ENCODE results near the gene RNF220. TPM values are rescaled to one million over a fixed set of nuclear protein-coding genes. Genes with fewer than 3 reads are reported as not detected.

Gene RNF220
- total RNA-seq, 1 experiment from 2014 or later, result 128 TPM

GRCh38 chr1:44497422-44498170, 92.5 kb downstream of the RNF220 start (continued):
- no peak for TF ChIP-seq ATF6 (CRISPR knock-in tag; IDR thresholded peaks at IDR 0.05)
- no peak for TF ChIP-seq E2F4 (CRISPR knock-in tag; IDR thresholded peaks at IDR 0.05; ENCODE audit: borderline replicate concordance, low read depth)
- TF ChIP-seq AR (CRISPR knock-in tag; IDR thresholded peaks at IDR 0.05), result no peak
- no peak for TF ChIP-seq MAX (CRISPR knock-in tag; IDR thresholded peaks at IDR 0.05)
- no peak for TF ChIP-seq ERG (CRISPR knock-in tag; IDR thresholded peaks at IDR 0.05)
- TF ChIP-seq ATF3 (CRISPR knock-in tag; conservative IDR thresholded peaks at IDR 0.05), result no peak
- TF ChIP-seq GTF2I (CRISPR knock-in tag; conservative IDR thresholded peaks at IDR 0.05), result no peak
- TF ChIP-seq E2F1 (CRISPR knock-in tag; IDR thresholded peaks at IDR 0.05), result no peak
- no peak for TF ChIP-seq TEAD4 (CRISPR knock-in tag; IDR thresholded peaks at IDR 0.05)
- no peak for TF ChIP-seq HMGA2 (CRISPR knock-in tag; IDR thresholded peaks at IDR 0.05)
- TF ChIP-seq ELF4 (CRISPR knock-in tag; IDR thresholded peaks at IDR 0.05; ENCODE audit: low read depth), result no peak
- TF ChIP-seq PREB (CRISPR knock-in tag; IDR thresholded peaks at IDR 0.05; ENCODE audit: borderline replicate concordance), result no peak

GRCh38 chr1:44499306-44499705, 94.3 kb downstream of the RNF220 start:
- CTCF ChIA-PET, result interaction anchor here (2.8 to 3.6 kb wide), 4 partner anchors 25 to 121 kb away, joined by 17 to 43 read pairs (median 33); no protein-coding TSS in a partner anchor
- H3K27me3 Mint-ChIP-seq (ENCODE audit: low read depth), result peaks cover under 1% of the 10 kb centered on the region
- no peak overlapping the region for H3K27ac Mint-ChIP-seq
- no peak for TF ChIP-seq ATF3 (CRISPR knock-in tag; conservative IDR thresholded peaks at IDR 0.05)
- TF ChIP-seq NR1H2 (CRISPR knock-in tag; IDR thresholded peaks at IDR 0.05), result no peak
- TF ChIP-seq FOXK1 (CRISPR knock-in tag; IDR thresholded peaks at IDR 0.05), result no peak
- no peak for TF ChIP-seq FOXJ3 (CRISPR knock-in tag; IDR thresholded peaks at IDR 0.05; ENCODE audit: borderline replicate concordance)
- no peak for TF ChIP-seq TEAD1 (CRISPR knock-in tag; IDR thresholded peaks at IDR 0.05)
- no peak for TF ChIP-seq TEAD4 (CRISPR knock-in tag; IDR thresholded peaks at IDR 0.05)
- no peak for TF ChIP-seq ZNF263 (CRISPR knock-in tag; IDR thresholded peaks at IDR 0.05; ENCODE audit: low read depth)
- peaks cover 29% of the 10 kb centered on the region for H3K4me1 Mint-ChIP-seq
- H3K4me3 Mint-ChIP-seq, result no peak overlapping the region
- no peaks in the 10 kb centered on the region for H3K36me3 Mint-ChIP-seq
- ATAC-seq, result no peak
- H3K9me3 Mint-ChIP-seq, result no peaks in the 10 kb centered on the region
- POLR2A ChIA-PET, result no interaction called here
- no peak for DNase-seq (ENCODE audit: low spot score)

Data from WTC11 (cell line).